Osteoblast (primary cell): ENCODE data around the gene DDIT4. TPM values are rescaled to one million over a fixed set of nuclear protein-coding genes. Genes with fewer than 3 reads are reported as not detected.

Experiments
- DNase-seq: peaks from one replicate; pipeline ENCODE4 v3.0.0; 2011; ENCODE audit warnings: low spot score, mixed read lengths; ENCODE audit not compliant: insufficient read length; ENCODE audit errors: missing footprints
- H2AFZ ChIP-seq: 2 replicates; pipeline ENCODE4 v1.6.0; 2011; ENCODE audit warnings: mild to moderate bottlenecking, low read length
- H3K27ac ChIP-seq: 2 replicates; pipeline ENCODE4 v1.5.1; 2011; ENCODE audit warnings: mild to moderate bottlenecking, low read depth, low read length, moderate library complexity
- H3K27me3 ChIP-seq: 2 replicates; pipeline ENCODE4 v1.6.0; 2012; ENCODE audit warnings: mild to moderate bottlenecking, control low read depth, inconsistent platforms, low read length, moderate library complexity; ENCODE audit not compliant: insufficient read depth
- H3K36me3 ChIP-seq: 2 replicates; pipeline ENCODE4 v1.5.1; 2011; ENCODE audit warnings: mild to moderate bottlenecking, low read length, control low read depth, moderate library complexity; ENCODE audit not compliant: insufficient read depth
- H3K4me1 ChIP-seq: 2 replicates; pipeline ENCODE4 v1.5.1; 2011; ENCODE audit warnings: mild to moderate bottlenecking, low read length, control low read depth, moderate library complexity; ENCODE audit not compliant: insufficient read depth
- H3K4me2 ChIP-seq: 2 replicates; pipeline ENCODE4 v1.6.0; 2011; ENCODE audit warnings: mild to moderate bottlenecking, low read length; ENCODE audit not compliant: insufficient read depth
- H3K4me3 ChIP-seq: fragments of 200-600 bp; sonication (generic); 3 replicates; pipeline ENCODE4 v1.5.1; 2012; ENCODE audit warnings: mild to moderate bottlenecking, low read length, inconsistent platforms; ENCODE audit not compliant: insufficient read depth
- H3K79me2 ChIP-seq: 2 replicates; pipeline ENCODE4 v1.6.0; 2012; ENCODE audit warnings: mild to moderate bottlenecking, low read length, control low read depth, inconsistent platforms; ENCODE audit not compliant: insufficient read depth
- H3K9me3 ChIP-seq: 2 replicates; pipeline ENCODE4 v1.5.1; 2011; ENCODE audit warnings: low read depth, low read length, control low read depth
- H4K20me1 ChIP-seq: 2 replicates; pipeline ENCODE4 v1.6.0; 2012; ENCODE audit warnings: mild to moderate bottlenecking, low read length, control low read depth; ENCODE audit not compliant: insufficient read depth
- CTCF ChIP-seq: IDR thresholded peaks from 2 replicates; pipeline ENCODE4 v1.5.1; 2011; ENCODE audit warnings: mild to moderate bottlenecking, low read depth, low read length, moderate library complexity; ENCODE audit errors: extremely low read depth
- total RNA-seq: library from RNA; depleted of rRNA; stranded (reverse); fragments of >200 nt; gene quantifications from 2 replicates; pipeline ENCODE4 v1.2.3, GENCODE V29; 2012

Gene DDIT4
- total RNA-seq, 1 donor: 522 TPM

DNA sequence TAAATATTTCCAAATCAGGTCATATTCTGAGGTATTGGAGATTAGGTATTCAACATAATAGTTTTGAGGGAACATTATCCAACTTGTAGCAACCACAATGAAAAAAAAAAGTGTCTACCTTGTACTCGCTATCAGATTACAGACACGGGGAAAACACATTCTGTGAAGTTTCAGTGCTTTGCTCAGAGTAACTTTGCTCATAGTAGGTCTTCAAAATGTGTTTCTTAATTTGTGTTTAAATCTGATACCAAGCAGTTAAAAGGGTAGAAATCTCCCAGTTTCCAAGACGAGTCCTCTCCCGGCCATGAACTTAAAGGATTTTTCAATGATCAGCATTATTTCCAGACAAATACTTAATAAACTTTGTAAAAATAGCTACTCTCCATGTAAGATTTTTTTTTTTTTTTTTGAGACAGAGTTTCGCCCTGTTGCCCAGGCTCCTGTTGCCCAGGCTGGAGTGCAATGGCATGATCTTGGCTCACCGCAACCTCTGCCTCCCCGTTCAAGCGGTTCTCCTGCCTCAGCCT lies 39.2 kb downstream of the DDIT4 start:
- H3K27ac ChIP-seq: no peak overlapping the region
- no peaks in the 10 kb centered on the region for H3K36me3 ChIP-seq
- no peaks in the 10 kb centered on the region for H4K20me1 ChIP-seq
- H3K4me2 ChIP-seq: no peak overlapping the region
- H3K9me3 ChIP-seq: no peaks in the 10 kb centered on the region
- no peaks in the 10 kb centered on the region for H3K27me3 ChIP-seq
- peaks cover 41% of the 10 kb centered on the region for H3K4me1 ChIP-seq
- H3K4me3 ChIP-seq: no peak overlapping the region
- H3K79me2 ChIP-seq: no peaks in the 10 kb centered on the region
- peak; percentile 49 for DNase-seq
- TF ChIP-seq CTCF: no peak
- no peak overlapping the region for H2AFZ ChIP-seq

DNA sequence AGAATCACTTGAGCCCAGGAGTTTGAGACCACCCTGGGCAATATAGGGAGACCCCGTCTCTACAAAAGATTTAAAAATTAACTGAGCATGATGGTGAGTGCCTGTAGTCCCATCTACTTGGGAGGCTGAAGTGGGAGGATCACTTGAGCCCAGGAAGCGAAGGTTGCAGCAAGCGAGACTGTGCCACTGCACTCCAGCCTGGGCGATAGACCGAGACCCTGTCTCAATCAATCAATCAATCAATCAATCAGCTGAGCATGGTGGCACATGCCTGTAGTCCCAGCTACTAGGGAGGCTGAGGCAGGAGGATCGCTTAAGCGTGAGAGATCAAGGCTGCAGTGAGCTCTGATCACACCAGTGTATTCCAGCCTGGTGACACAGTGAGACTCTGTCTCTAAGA lies 40.5 kb downstream of the DDIT4 start:
- no peak for TF ChIP-seq CTCF
- Histone ChIP-seq H3K4me1 (peaks cover 34% of the 10 kb centered on the region), H3K79me2 (no peaks in the 10 kb centered on the region), H3K4me3 (no peak overlapping the region), H3K27ac (no peak overlapping the region), H3K36me3 (no peaks in the 10 kb centered on the region), H3K9me3 (no peaks in the 10 kb centered on the region), H3K4me2 (no peak overlapping the region), H3K27me3 (no peaks in the 10 kb centered on the region), H4K20me1 (no peaks in the 10 kb centered on the region), H2AFZ (no peak overlapping the region)
- DNase-seq: no peak

DNA sequence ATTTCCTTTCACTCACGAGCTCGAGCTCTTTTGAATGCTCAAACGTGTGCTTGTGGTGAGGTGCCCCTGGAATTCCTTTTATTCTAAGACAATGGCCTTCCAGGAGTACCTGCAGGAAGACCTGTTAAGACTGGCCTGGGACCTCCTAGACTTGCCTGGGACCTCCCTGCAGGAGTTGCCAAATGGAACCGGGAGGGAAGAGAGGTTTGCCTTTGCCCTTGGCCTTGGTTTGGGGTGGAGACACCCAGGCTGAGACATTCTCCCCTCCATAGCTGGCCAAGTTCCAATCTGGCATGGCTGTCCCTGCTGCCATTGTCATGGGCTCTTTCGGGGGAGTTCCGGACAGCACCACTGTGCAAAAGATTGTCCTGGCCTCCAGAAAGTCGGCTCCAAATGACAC lies 41.3 kb downstream of the DDIT4 start:
- no peaks in the 10 kb centered on the region for H3K79me2 ChIP-seq
- peak; percentile 76 for DNase-seq
- TF ChIP-seq CTCF: no peak
- peaks cover 31% of the 10 kb centered on the region for H3K4me1 ChIP-seq
- H3K4me3 ChIP-seq: no peak overlapping the region
- no peaks in the 10 kb centered on the region for H3K36me3 ChIP-seq
- H3K4me2 ChIP-seq: no peak overlapping the region
- no peaks in the 10 kb centered on the region for H4K20me1 ChIP-seq
- H3K27ac ChIP-seq: peak overlapping the region; percentile 60
- H2AFZ ChIP-seq: peak overlapping the region; percentile 57
- no peaks in the 10 kb centered on the region for H3K9me3 ChIP-seq
- H3K27me3 ChIP-seq: no peaks in the 10 kb centered on the region

DNA sequence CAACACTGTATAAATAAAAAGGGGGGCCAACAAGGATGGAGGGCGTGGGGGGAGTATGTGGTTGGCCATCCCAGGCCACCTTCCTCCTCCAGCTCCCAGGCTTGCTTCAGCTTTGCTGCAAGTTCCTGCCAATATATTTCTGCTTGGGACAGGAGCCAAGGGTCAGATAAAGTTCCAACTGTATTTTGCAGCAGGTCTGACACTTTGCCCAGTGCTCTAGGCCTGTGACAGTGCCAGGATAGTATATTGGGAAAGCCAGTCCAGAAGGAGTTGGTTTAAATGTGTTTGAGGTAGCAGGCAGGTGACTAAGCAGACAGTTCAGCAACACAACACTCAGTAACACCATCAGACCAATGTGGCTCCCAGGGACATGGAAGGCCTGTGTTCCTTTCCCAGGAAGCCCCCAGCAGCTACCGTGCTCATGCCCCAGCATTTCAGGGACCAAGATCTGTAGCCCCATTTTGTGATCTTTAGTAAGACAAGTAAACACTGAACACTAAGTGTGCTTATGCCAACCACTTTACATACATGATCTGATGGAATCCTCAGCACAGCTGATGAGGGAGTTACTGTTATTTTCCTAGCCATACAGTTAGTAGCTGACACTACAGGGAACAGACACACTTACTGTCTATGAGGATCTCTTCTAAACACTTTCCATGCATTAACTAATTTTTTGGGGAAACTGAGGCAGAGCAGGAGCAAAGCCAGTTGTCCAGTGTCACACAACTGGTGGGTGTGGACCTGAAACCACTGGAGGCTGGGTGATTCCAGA lies 42.1 kb downstream of the DDIT4 start:
- Histone ChIP-seq H3K36me3 (no peaks in the 10 kb centered on the region), H3K27ac (peak overlapping the region; percentile 60), H3K4me1 (peaks cover 33% of the 10 kb centered on the region), H3K9me3 (no peaks in the 10 kb centered on the region), H3K4me2 (no peak overlapping the region), H2AFZ (no peak overlapping the region), H3K27me3 (no peaks in the 10 kb centered on the region), H3K4me3 (no peak overlapping the region), H4K20me1 (no peaks in the 10 kb centered on the region), H3K79me2 (no peaks in the 10 kb centered on the region)
- TF ChIP-seq CTCF: no peak
- peak; percentile 84 for DNase-seq
